ENCODE measurements around the gene RASEF.

GRCh38 chr9:82969291-82969690 lies 93.7 kb downstream of the RASEF start:
- TF ChIP-seq CTCF (IDR thresholded peaks at IDR 0.05) = no peak
- TF ChIP-seq ZFX (IDR thresholded peaks at IDR 0.05; ENCODE audit: borderline replicate concordance) = no peak

All from 22Rv1 (cell line).